OCI-M1 (cell line): Measurements from ENCODE around the gene PXDN.

Experiments
- DNase-seq: peaks from one replicate; lab custom pipeline; 2025; lab: John Stamatoyannopoulos, UW

PXDN gene

GRCh38 chr2:1612391-1613077, 131.8 kb downstream of the PXDN start:
- DNase-seq = no peak

- no peak for DNase-seq
Observed at GRCh38 chr2:1611886-1612285, 132.4 kb downstream of the PXDN start.

- DNase-seq = no peak
Observed at GRCh38 chr2:1610096-1610485, 134.2 kb downstream of the PXDN start.

GRCh38 chr2:1609485-1610095, 134.7 kb downstream of the PXDN start:
- no peak for DNase-seq

- no peak for DNase-seq
Observed at GRCh38 chr2:1609040-1609439, 135.3 kb downstream of the PXDN start.

- DNase-seq = no peak
Observed at GRCh38 chr2:1607971-1608688, 136.2 kb downstream of the PXDN start.

GRCh38 chr2:1607236-1607920, 136.9 kb downstream of the PXDN start:
- DNase-seq = no peak

- DNase-seq = no peak
Observed at GRCh38 chr2:1606421-1607235, 137.7 kb downstream of the PXDN start.

GRCh38 chr2:1606046-1606400, 138.3 kb downstream of the PXDN start:
- DNase-seq = no peak

- no peak for DNase-seq
Observed at GRCh38 chr2:1605102-1606045, 138.9 kb downstream of the PXDN start.

- no peak for DNase-seq
Observed at GRCh38 chr2:1603521-1603920, 140.8 kb downstream of the PXDN start.

- DNase-seq = no peak
Observed at GRCh38 chr2:1603059-1603458, 141.3 kb downstream of the PXDN start.

GRCh38 chr2:1602278-1603010, 141.9 kb downstream of the PXDN start:
- DNase-seq = no peak

- DNase-seq = no peak
Observed at GRCh38 chr2:1601471-1602277, 142.6 kb downstream of the PXDN start.

- no peak for DNase-seq
Observed at GRCh38 chr2:1601067-1601412, 143.3 kb downstream of the PXDN start.

GRCh38 chr2:1600191-1601066, 143.9 kb downstream of the PXDN start:
- DNase-seq = no peak

- DNase-seq = no peak
Observed at GRCh38 chr2:1599301-1600085, 144.8 kb downstream of the PXDN start.

- no peak for DNase-seq
Observed at GRCh38 chr2:1598800-1599199, 145.5 kb downstream of the PXDN start.
